Measurements from ENCODE around the gene ANKRD27.
A peak's percentile ranks its signal among the peaks of the same experiment; 100 is the strongest.
"Not testable (repeated sequence)": the region's sequence is repeated elsewhere in the genome, so short reads cannot be mapped to it uniquely, and the experiment has no call there.

The ANKRD27 gene

GRCh38 chr19:32717496-32717895 lies 42.5 kb upstream of the ANKRD27 start:
- no peaks in the 10 kb centered on the region; the same call in 1 of the 2 replicates for H3K9me3 ChIP-seq (ENCODE audit: control insufficient read depth, insufficient read depth, low read depth, low read length)
- POLR2A ChIA-PET = interaction anchor here (1.3 kb wide), 1 partner anchor 17 kb away, joined by 3 read pairs; no protein-coding TSS in a partner anchor
- no peaks in the 10 kb centered on the region for H3K4me1 ChIP-seq (ENCODE audit: control insufficient read depth, insufficient read depth, low read length)
- H3K27ac ChIP-seq (ENCODE audit: extremely low read depth, low read depth, low read length) = peak overlapping the region; percentile 41; the same call in 1 of the 2 replicates
- CTCF ChIA-PET = interaction anchor here (0.6 kb wide), 1 partner anchor 63 kb away, joined by 7 read pairs; no protein-coding TSS in a partner anchor
- TF ChIP-seq YY2 (tag by site-specific recombination; IDR thresholded peaks at IDR 0.05) = no peak
- TF ChIP-seq BCL11A (tag by site-specific recombination; IDR thresholded peaks at IDR 0.05; ENCODE audit: low read depth) = no peak
- no peak for TF ChIP-seq KLF16 (tag by site-specific recombination; IDR thresholded peaks at IDR 0.05)
- no peak for TF ChIP-seq ZNF660 (tag by site-specific recombination; IDR thresholded peaks at IDR 0.05)
- TF ChIP-seq ZNF837 (tag by site-specific recombination; IDR thresholded peaks at IDR 0.05) = no peak
- no peak for TF ChIP-seq ZNF169 (tag by site-specific recombination; IDR thresholded peaks at IDR 0.05)
- no peak for TF ChIP-seq ZNF677 (tag by site-specific recombination; IDR thresholded peaks at IDR 0.05)
- no peak for TF ChIP-seq ZNF449 (tag by site-specific recombination; IDR thresholded peaks at IDR 0.05)
- no peak for TF ChIP-seq SP7 (tag by site-specific recombination; IDR thresholded peaks at IDR 0.05)
- TF ChIP-seq ZNF19 (tag by site-specific recombination; IDR thresholded peaks at IDR 0.05; ENCODE audit: low read depth) = no peak
- TF ChIP-seq SCRT1 (tag by site-specific recombination; IDR thresholded peaks at IDR 0.05; ENCODE audit: borderline replicate concordance) = no peak
- no peak for TF ChIP-seq ZSCAN18 (tag by site-specific recombination; IDR thresholded peaks at IDR 0.05)
- peaks cover 35 to 60% of the 10 kb centered on the region in 2 experiments for H3K36me3 ChIP-seq (ENCODE audit: control insufficient read depth in 2 of 2, insufficient read depth in 1 of 2, low read length in 2 of 2)
- no peak overlapping the region for H3K4me3 ChIP-seq (ENCODE audit: low read depth, low read length)

GRCh38 chr19:32716203-32716602 lies 41.2 kb upstream of the ANKRD27 start:
- H3K4me1 ChIP-seq (ENCODE audit: control insufficient read depth, insufficient read depth, low read length); H3K4me3 ChIP-seq (ENCODE audit: low read depth, low read length); POLR2A ChIA-PET; H3K27ac ChIP-seq (ENCODE audit: extremely low read depth, low read depth, low read length); H3K9me3 ChIP-seq (ENCODE audit: control insufficient read depth, insufficient read depth, low read depth, low read length); CTCF ChIA-PET: not testable (repeated sequence)
- H3K36me3 ChIP-seq (ENCODE audit: control insufficient read depth in 2 of 2, insufficient read depth in 1 of 2, low read length in 2 of 2) = peaks cover 45 to 73% of the 10 kb centered on the region in 2 experiments
- peak; percentile 63; the same call in 1 of the 2 replicates for TF ChIP-seq ZNF121 (tag by site-specific recombination; IDR thresholded peaks at IDR 0.05)
- peak; percentile 70; the same call in 1 of the 2 replicates for TF ChIP-seq ZBTB6 (tag by site-specific recombination; IDR thresholded peaks at IDR 0.05)
- TF ChIP-seq ZNF362 (tag by site-specific recombination; IDR thresholded peaks at IDR 0.05) = peak; percentile 83; the same call in 1 of the 2 replicates

GRCh38 chr19:32711747-32712146 lies 36.8 kb upstream of the ANKRD27 start:
- H3K4me3 ChIP-seq (ENCODE audit: low read depth, low read length) = no peak overlapping the region
- H3K36me3 ChIP-seq (ENCODE audit: control insufficient read depth in 2 of 2, insufficient read depth in 1 of 2, low read length in 2 of 2) = peaks cover 72 to 90% of the 10 kb centered on the region in 2 experiments
- H3K4me1 ChIP-seq (ENCODE audit: control insufficient read depth, insufficient read depth, low read length) = no peaks in the 10 kb centered on the region
- ChIA-PET POLR2A (interaction anchor here (1.1 to 1.5 kb wide), 3 partner anchors 11 to 37 kb away, joined by 4 to 12 read pairs (median 4); partner anchors contain the start of genes ANKRD27 and NUDT19), CTCF (interaction anchor here (0.6 to 0.9 kb wide), 3 partner anchors 20 to 75 kb away, joined by 3 to 4 read pairs (median 4); partner anchors contain the start of gene NUDT19)
- no peak overlapping the region for H3K27ac ChIP-seq (ENCODE audit: extremely low read depth, low read depth, low read length)
- H3K9me3 ChIP-seq (ENCODE audit: control insufficient read depth, insufficient read depth, low read depth, low read length) = peaks cover 2% of the 10 kb centered on the region; the same call in 1 of the 2 replicates
- TF ChIP-seq ZFP69B (tag by site-specific recombination; IDR thresholded peaks at IDR 0.05) = no peak
- TF ChIP-seq OSR2 (tag by site-specific recombination; IDR thresholded peaks at IDR 0.05) = no peak
- TF ChIP-seq ZNF747 (tag by site-specific recombination; IDR thresholded peaks at IDR 0.05) = no peak
- TF ChIP-seq ZSCAN30 (tag by site-specific recombination; IDR thresholded peaks at IDR 0.05) = no peak
- TF ChIP-seq YY1 (tag by site-specific recombination; IDR thresholded peaks at IDR 0.05) = no peak
- TF ChIP-seq ZNF221 (tag by site-specific recombination; IDR thresholded peaks at IDR 0.05; ENCODE audit: borderline replicate concordance) = no peak
- TF ChIP-seq ZNF362 (tag by site-specific recombination; IDR thresholded peaks at IDR 0.05) = no peak
- TF ChIP-seq ZBTB17 (tag by site-specific recombination; IDR thresholded peaks at IDR 0.05) = no peak
- no peak for TF ChIP-seq ZNF777 (tag by site-specific recombination; IDR thresholded peaks at IDR 0.05; ENCODE audit: borderline replicate concordance)
- no peak for TF ChIP-seq ZNF664 (tag by site-specific recombination; IDR thresholded peaks at IDR 0.05)
- no peak for TF ChIP-seq ZNF658 (tag by site-specific recombination; IDR thresholded peaks at IDR 0.05)
- TF ChIP-seq ZNF560 (tag by site-specific recombination; IDR thresholded peaks at IDR 0.05; ENCODE audit: borderline replicate concordance) = no peak
- TF ChIP-seq MYNN (tag by site-specific recombination; IDR thresholded peaks at IDR 0.05; ENCODE audit: borderline replicate concordance) = no peak

All from HEK293 (cell line).